Heart left ventricle (tissue), 13 donors: ENCODE results near the gene PTS.

Experiments used
- CTCF ChIP-seq, 12 donors: fragments of 200-600 bp; sonication (generic) in 4 of 12; IDR thresholded peaks; one replicate each; pipeline versions ENCODE4 v1.5.0 to v1.8.0; 2018 to 2022; ENCODE audit warnings: antibody characterized with exemption in 12 of 12, mild to moderate bottlenecking in 5 of 12
- POLR2A ChIP-seq, 2 donors: fragments of 450-650 bp; IDR thresholded peaks; one replicate each; pipeline ENCODE4 v1.6.1; 2017; ENCODE audit warnings: antibody characterized with exemption in 2 of 2, mild to moderate bottlenecking in 2 of 2, moderate library complexity in 2 of 2
- donor health status: ischemic (EF 13 %, LVEDD 7.1; RV severe dilation, severe dysfunction).
- donor health status: DM: no; HTN: yes; CAD: no.
- donor health status: DM: no; HTN: no; CAD: no.
- donor health status: ischemic (EF 25% LVEDD 6.9; RV normal size, moderate dysfunction).
- donor health status: ischemic (EF 25% LVEDD 5.7; RV mildly dilated, moderate dysfunction).
- donor health status: ischemic (EF 35%, LVEDD 5.7; RV mildly dilated, moderate dysfunction).
- donor health status: nonischemic (EF 11% LVEDD 7.7; RV severe dilation, severe dysfunction).
- donor health status: DM: yes; HTN: yes; CAD: no.
- donor health status: PGD.
- donor health status: ischemic (EF 29% LVEDD 5.4; RV normal size, mild dysfunction).
- donor health status: nonischemic (EF 23%, LVEDD 6.1; RV moderate dilation, normal function).

GRCh38 chr11:112281726-112282125, 55.5 kb downstream of the PTS start:
- TF ChIP-seq CTCF (IDR thresholded peaks at IDR 0.05) (no peak), POLR2A (IDR thresholded peaks at IDR 0.05) (no peak)
